H7 (cell line): ENCODE measurements around the gene NDFIP1. TPM values are rescaled to one million over a fixed set of nuclear protein-coding genes. Genes with fewer than 3 reads are reported as not detected.

ENCODE experiments used
- DNase-seq: peaks from one replicate; pipeline ENCODE4 v3.0.0; 2012
- H3K27me3 ChIP-seq: 2 replicates; pipeline ENCODE4 v1.6.0; 2011; ENCODE audit warnings: mild to moderate bottlenecking, low read length; ENCODE audit not compliant: control insufficient read depth, insufficient read depth
- H3K36me3 ChIP-seq: replicated peaks from 2 replicates; pipeline ENCODE4 v1.5.1; 2011; ENCODE audit warnings: low read length; ENCODE audit not compliant: control insufficient read depth, insufficient read depth
- H3K4me3 ChIP-seq: 2 replicates; pipeline ENCODE4 v1.5.1; 2011; ENCODE audit warnings: low read depth, mild to moderate bottlenecking, control low read depth, low read length, moderate library complexity; ENCODE audit not compliant: insufficient read depth
- total RNA-seq: library from RNA; depleted of rRNA; stranded (reverse); fragments of >200 nt; shearing (Covaris generic); gene quantifications from 2 replicates; pipeline ENCODE4 v1.2.3, GENCODE V29; 2014

Gene NDFIP1
- total RNA-seq, 1 experiment from 2014 or later = 45.7 TPM

GRCh38 chr5:142102980-142103740 is 5.4 kb upstream of the NDFIP1 start:
- no peaks in the 10 kb centered on the region for H3K27me3 ChIP-seq

GRCh38 chr5:142104491-142104890 is 4.1 kb upstream of the NDFIP1 start:
- Histone ChIP-seq H3K36me3 (no peaks in the 10 kb centered on the region), H3K4me3 (no peak overlapping the region)

More at GRCh38 chr5:142102980-142103740, 5.4 kb upstream of the NDFIP1 start:
- DNase-seq = no peak
- Histone ChIP-seq H3K4me3 (no peak overlapping the region), H3K36me3 (no peaks in the 10 kb centered on the region)

DNA sequence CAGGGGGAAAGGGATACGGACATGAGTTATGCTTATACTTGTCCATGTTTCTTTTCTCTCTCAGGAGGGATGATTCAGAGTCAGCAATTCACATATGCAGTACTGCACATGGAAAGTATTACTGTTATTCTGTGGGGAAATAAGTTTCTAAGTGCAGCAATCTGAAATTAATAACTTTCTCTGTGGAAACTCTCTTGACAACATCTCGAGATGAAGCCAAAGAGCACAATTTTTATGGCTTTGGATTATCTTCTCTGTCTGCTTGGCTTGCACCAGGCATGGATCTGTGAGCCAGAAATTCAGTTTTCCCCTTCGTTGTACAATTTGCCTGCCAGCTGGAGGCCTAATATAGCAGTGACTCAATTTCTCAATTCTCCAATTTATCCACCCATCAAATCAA is 2.5 kb upstream of the NDFIP1 start:
- H3K4me3 ChIP-seq = no peak overlapping the region
- H3K36me3 ChIP-seq = no peaks in the 10 kb centered on the region
- DNase-seq = no peak
- no peaks in the 10 kb centered on the region; the same call in 1 of the 2 replicates for H3K27me3 ChIP-seq

More at GRCh38 chr5:142104491-142104890, 4.1 kb upstream of the NDFIP1 start:
- H3K27me3 ChIP-seq = no peaks in the 10 kb centered on the region
- no peak for DNase-seq

GRCh38 chr5:142107036-142107735 is 1.4 kb upstream of the NDFIP1 start:
- H3K27me3 ChIP-seq = no peaks in the 10 kb centered on the region; the same call in 1 of the 2 replicates
- no peaks in the 10 kb centered on the region for H3K36me3 ChIP-seq
- no peak overlapping the region for H3K4me3 ChIP-seq
- no peak for DNase-seq

DNA sequence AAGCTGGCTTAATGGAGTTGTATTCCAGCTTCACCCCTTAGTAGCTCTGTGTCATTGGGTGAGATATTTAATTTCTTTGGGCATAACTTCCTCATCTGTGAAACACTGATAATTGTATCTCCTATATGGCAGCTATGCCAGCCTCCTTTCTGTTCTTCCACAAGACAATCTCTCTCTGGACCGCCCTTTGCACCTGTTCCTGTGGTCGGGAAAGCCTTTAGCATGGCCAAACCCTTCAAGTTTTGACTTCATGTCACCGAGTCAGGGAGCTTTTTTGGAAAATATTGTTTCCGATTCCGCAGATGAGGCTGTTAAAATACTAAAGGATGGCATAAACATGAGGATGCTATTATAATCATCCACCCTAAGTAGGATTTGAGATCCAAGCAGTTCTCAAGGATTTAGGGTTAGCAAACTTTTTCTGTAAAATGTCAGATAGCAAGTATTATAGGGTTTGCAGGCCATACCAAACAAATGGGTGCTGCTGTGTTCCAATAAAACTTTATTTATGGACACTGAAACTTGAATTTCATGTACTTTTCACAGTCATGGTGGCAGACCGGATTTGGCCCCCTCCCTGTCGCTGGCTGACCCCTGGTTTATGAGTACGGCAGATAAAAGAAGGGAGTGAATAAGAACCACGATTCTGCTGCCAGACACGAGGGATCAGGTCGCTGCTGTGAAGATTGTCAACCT is 695 bp upstream of the NDFIP1 start:
- DNase-seq = no peak
- H3K4me3 ChIP-seq = peak overlapping the region; percentile 81
- no peaks in the 10 kb centered on the region for H3K36me3 ChIP-seq
- no peaks in the 10 kb centered on the region; the same call in 1 of the 2 replicates for H3K27me3 ChIP-seq

GRCh38 chr5:142109331-142110045 is 909 bp downstream of the NDFIP1 start:
- Histone ChIP-seq H3K27me3 (no peaks in the 10 kb centered on the region; the same call in 1 of the 2 replicates), H3K4me3 (peak overlapping the region; percentile 81), H3K36me3 (no peaks in the 10 kb centered on the region)
- DNase-seq = peak; percentile 43

DNA sequence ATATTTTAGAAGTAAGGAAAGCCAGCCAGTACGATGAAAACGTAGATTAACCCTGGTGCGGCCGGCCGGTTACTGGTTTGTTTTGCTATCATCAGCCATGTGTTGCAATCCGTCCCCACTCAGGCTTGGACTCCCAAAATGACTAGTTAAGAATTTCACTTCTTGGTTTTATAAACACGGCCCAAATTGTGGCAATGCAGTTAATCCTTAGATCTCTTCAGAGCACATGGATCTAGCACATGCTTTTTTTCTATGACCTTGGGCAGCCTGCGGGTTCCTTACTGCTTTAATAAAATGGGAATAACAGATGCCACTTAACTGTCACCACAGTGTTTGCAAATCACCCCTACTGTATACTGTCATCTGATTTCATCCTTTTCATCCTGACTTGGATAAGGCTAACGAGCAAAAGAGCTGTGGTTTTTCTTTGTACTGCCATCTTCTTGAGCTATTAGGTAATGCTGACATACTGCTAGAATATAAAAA is 1.5 kb downstream of the NDFIP1 start:
- no peak for DNase-seq
- peak overlapping the region; percentile 81 for H3K4me3 ChIP-seq

DNA sequence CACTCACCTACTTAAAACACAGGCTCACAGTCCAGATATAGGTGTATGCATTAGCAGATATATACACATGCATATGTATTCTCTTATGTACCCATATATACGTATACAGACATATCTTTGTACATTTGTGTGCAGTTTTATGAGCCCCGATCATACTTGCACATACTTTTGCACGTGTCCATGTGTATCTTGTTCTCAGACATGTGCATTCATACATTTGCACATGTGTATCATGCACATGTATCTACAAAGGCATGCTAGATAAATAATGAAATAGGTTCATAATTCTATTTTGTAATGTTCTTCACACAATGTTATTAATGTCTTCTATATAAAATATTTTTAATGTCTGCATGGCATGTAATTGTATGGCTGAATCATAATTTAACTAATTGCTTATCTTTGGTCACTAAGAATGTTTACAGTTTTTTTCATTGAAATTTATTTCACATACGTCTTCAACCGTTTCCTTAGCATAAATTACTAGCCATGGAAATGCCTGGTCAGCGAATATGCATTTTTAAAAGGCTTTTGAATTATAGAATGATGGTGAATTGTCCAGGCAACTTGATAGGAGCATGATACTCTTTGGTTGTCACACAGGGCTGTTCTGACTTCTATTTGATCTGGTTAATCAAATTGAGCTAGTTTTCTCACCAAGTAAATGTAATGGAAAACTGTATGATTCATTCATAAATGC is 2.6 kb downstream of the NDFIP1 start:
- H3K4me3 ChIP-seq = no peak overlapping the region
- DNase-seq = no peak
- H3K36me3 ChIP-seq = no peaks in the 10 kb centered on the region
- no peaks in the 10 kb centered on the region; the same call in 1 of the 2 replicates for H3K27me3 ChIP-seq

More for the DNA sequence above, 1.5 kb downstream of the NDFIP1 start:
- H3K36me3 ChIP-seq = no peaks in the 10 kb centered on the region
- no peaks in the 10 kb centered on the region; the same call in 1 of the 2 replicates for H3K27me3 ChIP-seq

GRCh38 chr5:142114687-142115086 is 6.1 kb downstream of the NDFIP1 start:
- DNase-seq = no peak
- no peaks in the 10 kb centered on the region for H3K36me3 ChIP-seq
- H3K4me3 ChIP-seq = no peak overlapping the region
- H3K27me3 ChIP-seq = no peaks in the 10 kb centered on the region; the same call in 1 of the 2 replicates

GRCh38 chr5:142115937-142116614 is 7.5 kb downstream of the NDFIP1 start:
- Histone ChIP-seq H3K36me3 (no peaks in the 10 kb centered on the region), H3K4me3 (no peak overlapping the region), H3K27me3 (no peaks in the 10 kb centered on the region)
- no peak for DNase-seq

DNA sequence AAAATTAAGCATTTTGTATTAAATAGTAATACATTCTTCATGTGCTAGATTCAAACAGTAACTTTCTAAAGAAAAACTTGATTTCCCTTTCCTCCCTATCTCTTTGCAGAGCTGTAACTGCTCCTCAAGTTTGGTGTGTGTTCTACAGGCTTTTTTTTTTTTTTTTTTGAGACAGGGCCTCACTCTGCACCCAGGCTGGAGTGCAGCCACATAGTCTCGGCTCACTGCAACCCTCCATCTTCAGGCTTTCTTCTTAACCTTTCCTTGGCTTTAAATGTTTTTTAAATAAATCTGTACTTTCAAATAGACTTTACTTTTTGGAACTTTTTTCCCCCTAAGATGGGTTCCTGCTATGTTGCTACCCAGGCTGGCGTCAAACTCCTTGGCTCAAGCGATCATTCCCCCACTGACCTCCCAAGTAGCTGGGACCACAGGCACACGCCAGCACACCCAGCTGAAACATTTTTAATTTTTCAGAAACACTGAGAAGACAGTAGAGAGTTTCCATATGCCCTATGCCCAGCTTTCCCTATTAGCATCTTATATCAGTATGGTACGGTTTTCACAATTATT is 9.1 kb downstream of the NDFIP1 start:
- Histone ChIP-seq H3K27me3 (no peaks in the 10 kb centered on the region), H3K36me3 (no peaks in the 10 kb centered on the region), H3K4me3 (no peak overlapping the region)
- no peak for DNase-seq

- H3K36me3 ChIP-seq = no peaks in the 10 kb centered on the region
- no peak overlapping the region for H3K4me3 ChIP-seq
- no peak for DNase-seq
- no peaks in the 10 kb centered on the region for H3K27me3 ChIP-seq
Measured at GRCh38 chr5:142118155-142118686, 9.6 kb downstream of the NDFIP1 start.
